COLO668 (cell line): ENCODE results near the gene LUM.
"Not testable (repeated sequence)": the region's sequence is repeated elsewhere in the genome, so short reads cannot be mapped to it uniquely, and the experiment has no call there.

ENCODE experiments used
- DNase-seq: peaks from one replicate; lab custom pipeline; 2025; ENCODE audit not compliant: unreplicated experiment; lab: John Stamatoyannopoulos, UW

LUM gene

DNA sequence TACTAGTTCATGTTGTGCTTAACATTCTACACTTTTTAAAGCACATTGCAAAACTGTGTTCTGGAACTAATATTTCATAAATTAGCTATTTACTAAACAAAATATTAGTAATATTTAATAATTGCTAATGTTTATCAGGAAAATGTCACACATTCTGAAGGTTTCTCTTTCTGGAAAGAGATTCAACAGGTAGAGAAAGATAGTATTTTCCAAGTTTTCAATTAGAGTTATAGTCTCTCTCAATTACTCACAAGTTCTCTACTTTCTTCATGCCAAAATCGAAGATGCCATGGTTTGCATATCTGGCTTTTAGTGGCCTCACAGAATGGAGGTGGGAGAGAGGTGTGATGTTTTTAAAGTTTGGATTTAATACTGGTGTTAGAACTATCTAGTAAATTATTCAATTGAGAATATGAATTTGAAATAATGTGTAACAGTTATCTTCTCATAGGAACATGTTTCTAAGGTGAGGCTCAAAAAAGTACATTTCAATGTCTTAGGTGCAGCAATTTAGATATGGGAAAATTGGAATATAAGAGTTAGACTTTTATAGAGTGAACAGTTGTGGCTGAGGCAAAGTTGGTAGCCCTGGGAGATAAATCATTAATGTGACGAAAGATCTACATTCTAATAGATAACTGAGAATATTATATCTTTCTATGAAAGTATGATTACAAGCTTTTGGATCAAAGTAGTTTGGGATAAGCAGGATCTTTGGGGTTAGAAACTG is 1.5 kb downstream of the LUM start:
- no peak for DNase-seq

DNA sequence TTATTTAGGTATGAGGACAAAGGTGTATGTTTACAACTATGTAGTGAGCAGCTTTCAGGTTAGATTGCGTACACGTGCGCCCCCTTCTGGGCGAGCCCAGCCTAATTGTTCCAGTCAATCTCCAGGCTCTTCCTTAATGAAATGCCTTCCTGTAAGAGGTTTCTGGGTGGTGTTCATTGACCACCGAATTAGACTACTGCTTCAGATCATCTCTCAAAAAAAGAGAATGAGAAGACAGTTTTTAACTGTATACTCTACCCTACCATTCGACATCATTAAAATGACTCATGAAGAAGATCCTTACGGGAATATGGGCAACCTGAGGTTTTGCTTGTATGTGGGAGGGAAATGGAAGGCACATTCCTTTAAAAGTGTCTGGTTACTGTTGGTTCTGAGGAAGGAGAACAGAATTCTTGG is 2.1 kb downstream of the LUM start:
- peak; percentile 74 for DNase-seq

DNA sequence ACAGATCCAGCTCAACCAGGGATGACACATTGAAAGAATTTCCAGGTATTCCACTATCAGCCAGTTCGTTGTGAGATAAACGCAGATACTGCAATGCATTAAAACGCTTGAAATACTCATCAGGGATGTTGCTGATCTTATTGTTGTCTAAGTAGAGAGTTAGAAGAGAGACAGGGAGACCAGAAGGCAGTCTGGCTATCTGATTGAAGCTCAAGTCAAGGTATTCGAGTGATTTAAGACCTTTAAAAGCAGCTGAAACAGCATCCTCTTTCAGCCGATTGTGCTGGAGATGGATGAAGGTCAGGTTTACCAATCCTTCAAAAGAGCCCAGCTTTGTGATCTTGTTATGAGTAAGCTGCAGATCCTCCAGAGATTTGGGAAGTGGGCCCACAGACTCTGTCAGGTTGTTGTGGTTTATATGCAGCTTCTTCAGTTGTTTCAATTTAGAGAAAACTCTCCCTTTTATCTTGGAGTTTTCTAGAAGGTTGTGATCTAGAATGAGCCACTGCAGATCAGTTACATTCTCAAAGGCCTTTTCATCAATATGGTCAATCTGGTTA is 3.0 kb downstream of the LUM start:
- DNase-seq = no peak

DNA sequence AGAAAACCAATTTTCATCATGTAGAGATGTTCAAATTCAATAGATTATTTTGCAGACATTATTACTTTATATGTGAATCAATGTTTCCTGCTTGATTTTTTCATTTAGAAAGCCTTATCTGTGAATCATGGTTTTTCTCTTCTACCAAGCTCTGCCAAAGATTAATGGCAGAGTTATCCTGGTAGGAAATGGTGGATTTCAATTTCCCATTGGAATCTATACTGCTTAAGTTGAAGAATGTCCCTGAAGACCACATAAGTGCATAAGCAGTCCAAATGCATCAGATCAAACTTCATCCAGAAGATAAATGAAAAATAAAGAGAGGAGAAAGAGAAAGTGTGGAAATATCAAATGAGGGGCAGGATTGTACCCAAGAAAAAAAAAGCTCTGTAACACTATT is 5.0 kb downstream of the LUM start:
- no peak for DNase-seq

DNA sequence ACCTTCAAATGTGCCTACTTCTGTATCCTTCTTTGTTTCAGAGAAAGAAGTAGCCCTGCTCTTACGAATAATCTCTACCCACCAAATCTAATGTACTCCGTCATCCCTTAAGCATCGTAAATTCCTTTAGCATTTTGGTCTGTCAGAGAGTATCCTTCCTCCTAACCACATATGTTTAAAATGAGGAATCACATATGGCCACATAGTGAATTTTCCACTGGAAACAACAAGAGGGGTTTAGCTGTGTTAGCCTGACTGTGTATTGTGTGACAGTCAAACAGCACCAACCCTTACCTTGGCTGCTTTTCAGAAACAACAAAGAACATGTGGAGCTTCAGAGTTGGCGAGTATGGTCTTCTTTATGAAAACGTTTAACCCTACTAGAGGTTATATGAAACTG is 5.5 kb downstream of the LUM start:
- DNase-seq = no peak

DNA sequence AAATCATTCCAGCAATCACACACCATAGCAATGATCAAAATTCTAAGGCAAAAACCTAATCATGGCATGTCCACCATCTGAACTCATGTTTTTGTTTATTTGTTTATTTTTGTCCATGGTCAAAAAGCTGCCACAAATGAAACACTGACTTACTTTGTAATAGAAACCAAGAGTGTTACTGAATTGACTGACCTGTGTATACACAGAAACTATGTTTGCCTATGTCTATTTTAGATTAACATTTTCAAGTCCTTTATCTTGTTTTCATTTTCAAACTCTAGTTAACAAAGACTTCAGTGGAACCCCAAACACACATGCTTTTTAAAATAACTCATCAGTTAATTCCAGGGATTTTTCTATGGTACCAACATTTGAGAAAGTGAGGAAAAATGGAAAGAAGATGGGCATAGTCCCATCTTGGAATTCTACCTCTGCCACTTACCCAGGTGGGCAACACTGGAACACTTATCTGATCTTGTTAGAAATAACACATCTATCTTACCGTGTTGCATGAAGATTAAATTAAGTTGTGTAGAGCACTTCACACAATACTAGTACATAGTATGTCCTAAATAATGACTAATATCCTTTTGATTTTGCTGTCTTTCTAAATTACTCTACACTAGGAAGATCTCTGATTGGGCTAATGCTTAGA is 6.4 kb downstream of the LUM start:
- no peak for DNase-seq

DNA sequence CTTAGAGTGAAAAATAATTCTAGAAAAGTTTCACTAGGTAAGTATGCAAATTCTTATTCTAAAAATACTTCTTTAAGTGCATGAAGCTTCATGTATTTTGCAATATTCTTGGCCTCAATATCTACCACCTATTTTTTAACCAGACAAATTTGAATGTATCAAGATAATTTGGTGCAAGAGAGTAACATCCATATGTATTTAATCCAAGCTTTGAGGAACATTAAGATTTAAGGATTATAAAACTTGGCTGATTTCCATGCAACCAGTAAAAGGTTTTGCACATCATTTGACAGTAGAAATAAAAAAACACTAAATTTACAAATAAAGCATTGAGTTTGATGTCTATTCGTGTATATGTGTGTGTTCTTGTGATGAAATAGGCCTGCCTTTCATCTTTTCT is 7.7 kb downstream of the LUM start:
- DNase-seq = no peak

DNA sequence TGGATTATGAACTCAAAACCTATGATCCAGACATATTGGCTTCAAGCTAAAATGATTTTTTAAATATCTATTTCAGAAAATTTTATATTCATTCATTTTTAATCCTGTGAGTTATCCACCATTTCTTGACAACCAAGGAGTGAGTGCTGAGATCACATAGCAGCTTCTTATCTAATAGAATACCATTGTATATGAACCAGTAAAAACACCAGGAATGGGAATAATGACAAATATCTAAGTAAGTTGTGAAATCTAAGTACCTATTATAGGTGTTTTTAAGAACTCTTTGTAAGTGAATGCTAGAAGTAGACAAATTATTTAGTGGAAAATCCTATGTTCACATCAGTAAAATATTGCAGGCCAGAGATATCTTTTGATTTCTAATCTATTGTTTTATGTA is 8.2 kb downstream of the LUM start:
- no peak for DNase-seq

DNA sequence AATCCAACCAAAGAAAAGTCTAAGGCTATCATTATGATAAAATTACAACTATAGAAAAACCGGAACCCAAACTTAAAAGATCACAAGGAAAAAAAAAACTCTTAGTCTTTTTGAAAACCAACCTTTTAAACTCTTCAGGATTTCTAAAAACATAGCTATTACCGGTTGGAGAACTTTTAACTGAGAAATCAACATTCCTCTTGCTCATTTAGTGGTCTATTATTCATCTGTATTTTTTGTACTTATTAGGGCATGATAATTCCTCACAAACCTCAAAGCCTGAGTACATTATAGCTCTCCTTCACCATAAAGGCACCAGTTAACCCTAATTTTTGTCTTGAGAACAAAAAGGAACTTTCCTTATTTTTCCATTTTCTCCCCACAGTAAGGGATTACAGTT is 10.4 kb downstream of the LUM start:
- DNase-seq = no peak

DNA sequence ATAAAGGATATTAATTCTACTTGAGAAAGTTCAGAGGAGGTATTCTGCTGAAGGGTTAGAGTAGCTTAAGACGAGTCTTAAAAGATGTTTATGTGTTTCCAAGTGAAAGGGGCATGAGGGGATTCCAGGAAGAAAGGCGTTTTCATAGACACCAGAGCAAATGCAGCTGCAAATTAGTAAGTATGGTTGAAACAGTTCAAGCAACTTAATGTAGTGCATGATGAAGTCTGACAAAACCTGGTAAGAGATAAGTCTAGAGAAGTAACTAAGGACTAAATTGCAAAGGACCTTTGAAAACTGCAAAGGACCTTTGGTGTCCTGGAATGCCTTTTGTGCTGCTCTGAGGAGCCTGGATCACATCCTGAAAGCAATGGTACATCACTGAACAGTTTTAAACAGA is 11.5 kb downstream of the LUM start:
- no peak for DNase-seq

DNA sequence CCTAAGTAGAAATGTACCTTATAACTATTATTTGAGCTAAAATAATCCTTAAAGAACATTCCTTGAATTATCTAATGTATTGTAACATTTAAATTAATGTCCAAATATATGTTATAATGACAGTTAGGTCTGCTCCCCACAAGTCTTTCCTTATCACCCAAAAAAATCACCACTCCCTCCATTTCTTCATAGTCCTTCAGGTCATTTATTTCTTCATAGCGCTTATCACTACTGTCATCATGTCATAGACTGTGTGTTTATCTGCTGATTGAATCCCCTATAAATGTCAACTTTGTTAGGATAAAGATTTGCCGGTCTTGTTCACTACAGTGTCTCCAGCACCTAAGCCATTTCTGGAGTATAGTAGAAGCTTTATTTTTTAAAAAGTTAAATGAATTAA is 12.0 kb downstream of the LUM start:
- no peak for DNase-seq

DNA sequence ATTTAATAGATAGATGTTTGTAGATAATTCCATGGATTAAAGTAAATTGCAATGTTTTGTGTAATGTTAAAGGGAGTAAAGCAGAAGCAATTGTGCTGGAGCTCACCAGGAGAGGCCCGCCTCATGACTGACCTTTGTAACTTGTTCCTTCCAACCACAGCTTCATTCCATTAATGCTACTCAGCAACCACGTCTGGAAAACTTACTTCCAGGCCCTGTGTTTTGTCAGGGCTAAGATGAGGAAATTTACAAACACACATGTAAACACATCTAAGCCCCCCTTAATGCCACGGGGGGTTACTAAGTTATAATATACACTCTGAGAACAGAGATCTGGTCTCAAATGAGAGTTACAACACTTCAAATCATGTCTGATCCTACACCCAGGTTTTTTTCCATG is 12.4 kb downstream of the LUM start:
- DNase-seq = no peak

DNA sequence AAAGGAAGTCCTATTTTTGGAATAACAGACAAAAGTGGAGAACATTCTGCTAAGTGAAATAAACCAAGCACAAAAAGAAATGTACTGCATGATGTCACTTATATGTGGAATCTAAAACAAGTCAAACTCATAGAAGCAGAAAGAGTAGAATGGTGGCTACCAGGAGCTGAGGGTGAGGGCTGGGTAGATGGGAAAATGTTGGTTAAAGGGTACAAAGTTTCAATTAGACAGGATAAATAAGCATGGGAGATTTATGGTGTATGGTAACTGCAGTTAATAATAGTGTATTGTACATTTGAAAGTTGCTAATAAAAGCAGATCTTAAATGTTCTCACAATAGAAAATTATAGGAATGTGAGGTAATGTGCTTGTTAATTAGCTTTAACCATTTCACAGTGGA is 12.8 kb downstream of the LUM start:
- no peak for DNase-seq

DNA sequence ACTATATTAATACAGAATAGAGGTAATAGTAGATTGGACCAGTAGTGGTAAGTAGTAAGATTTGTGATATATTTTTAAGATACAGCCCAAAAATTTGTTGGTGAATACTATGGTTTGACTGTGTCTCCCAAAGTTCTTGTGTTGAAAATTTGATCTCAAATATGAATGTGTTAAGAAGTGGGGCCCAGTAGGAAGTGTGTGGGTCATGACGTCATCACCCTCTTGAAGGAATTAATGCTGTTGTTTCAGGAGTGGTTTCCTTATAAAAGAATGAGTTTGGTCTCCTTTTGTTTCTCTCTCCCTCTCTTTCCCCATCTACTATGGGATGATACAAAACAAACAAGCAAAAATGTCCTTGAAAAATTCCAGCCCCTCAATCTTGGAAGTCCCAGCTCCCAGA is 16.3 kb downstream of the LUM start:
- no peak for DNase-seq

DNA sequence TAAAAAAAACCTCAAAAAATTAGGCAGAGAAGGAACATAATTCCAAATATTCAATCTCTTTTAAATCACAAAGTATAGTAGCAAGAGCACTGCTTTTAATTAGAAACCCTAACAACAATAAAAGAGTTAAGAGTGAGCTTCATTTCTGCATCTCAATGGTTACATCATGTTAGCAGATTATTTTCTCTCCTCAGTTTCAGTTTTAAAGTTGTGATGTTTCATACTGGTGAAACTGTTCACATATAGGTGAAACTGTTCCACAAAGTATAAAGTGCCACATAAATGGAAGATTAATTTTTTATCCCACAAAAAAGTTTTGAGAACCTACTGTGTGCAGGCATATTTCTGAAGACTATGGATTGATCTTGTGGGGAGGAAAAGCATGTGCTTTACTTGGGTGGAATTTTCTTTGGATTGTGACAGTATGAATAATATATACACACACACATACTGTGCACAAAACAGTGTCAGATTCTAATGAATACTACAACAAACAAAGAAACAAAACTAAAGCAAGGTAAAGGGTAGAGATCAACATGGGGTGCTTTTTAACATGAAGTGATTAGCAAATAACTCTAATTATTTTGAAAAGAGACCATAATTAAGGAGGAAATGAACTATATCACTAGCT is 17.1 kb downstream of the LUM start:
- no peak for DNase-seq

DNA sequence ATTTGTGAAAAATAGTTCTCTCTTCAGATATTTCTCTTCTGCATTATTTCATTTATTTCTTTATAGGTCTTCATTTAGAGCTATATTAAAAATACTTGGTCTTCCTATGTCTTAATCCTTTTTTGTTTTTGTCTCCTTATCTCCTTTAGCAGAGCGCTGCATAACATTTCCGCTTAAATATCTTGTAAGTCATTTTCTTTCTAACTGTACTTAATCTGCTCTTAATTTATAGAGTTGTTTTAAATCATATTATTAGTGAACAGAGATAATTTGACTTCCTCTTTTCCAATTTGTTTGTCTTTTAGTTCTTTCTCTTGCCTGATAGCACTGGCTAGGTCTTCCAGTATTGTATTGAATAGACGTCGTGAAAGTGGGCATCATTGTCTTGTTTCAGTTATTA is 18.0 kb downstream of the LUM start:
- no peak for DNase-seq

DNA sequence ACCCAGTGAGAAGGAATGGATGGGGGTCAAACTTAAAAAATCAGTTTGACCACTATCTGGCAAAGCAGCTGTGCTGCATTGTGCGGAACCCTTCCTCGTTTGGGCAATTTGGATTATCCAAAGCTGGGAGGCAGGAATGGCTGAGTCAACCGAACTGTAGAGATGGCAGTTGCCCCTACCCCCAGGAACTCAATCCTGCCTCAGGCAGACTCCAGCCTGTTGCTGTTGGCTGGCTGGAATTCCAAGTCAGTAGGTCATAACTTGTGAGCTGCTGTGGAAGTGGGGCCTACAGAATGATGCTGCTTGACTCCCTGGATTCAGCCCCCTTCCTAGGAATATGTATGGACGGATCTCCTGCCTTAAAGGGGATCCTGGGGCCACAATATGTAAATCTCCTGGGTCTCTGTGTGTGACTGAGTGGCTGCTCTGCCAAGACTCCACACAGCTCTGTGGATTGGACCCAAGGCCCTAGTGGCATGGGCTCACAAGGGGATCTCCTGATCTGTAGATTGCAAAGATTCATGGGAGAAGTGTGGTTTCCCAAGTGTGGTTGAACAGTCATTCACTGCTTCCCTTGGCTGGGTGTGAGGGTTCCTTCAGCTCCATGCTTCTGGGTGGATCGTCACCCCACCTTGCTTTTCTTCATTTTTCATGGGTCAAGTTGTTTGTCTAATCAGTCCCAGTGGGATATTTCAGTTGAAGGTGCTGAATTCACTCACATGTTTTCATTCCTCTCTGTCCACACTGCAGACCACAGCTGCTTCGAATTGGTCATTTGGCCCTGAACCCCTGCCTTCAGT is 19.2 kb downstream of the LUM start:
- DNase-seq = no peak

DNA sequence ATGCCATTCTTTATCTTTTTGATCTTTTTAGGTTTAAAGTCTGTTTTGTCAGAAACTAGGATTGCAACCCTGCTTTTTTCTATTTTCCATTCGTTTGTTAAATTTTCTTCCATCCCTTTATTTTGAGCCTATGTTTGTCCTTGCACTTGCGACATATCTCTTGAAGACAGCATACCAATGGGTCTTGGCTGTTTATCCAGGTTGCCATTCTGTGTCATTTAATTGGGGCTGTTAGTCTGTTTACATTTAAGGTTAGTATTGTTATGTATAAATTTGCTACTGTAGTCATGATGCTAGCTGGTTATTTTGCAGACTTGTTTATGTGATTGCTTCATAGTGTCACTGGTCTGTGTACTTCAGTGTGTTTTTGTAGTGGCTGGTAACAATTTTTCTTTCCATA is 21.3 kb downstream of the LUM start:
- DNase-seq = not testable (repeated sequence)

DNA sequence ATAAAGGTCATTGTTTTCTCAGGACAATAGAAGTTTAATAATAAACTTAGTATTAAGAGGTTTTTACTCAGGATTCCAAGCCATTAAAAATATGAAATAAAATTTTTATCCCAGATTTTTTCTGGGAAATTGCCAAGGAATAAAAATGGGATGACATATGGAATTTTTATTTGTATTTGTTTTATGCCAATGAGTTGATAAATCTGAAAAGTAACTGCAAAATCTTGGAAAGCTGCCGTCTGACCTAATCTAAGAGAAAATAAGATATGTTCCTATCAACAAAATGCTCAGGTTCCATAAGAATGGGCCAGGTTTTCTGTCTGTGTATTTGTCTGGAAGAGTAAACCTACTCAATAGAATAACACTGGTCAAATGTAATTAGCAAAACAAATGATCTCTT is 31.3 kb downstream of the LUM start:
- no peak for DNase-seq

DNA sequence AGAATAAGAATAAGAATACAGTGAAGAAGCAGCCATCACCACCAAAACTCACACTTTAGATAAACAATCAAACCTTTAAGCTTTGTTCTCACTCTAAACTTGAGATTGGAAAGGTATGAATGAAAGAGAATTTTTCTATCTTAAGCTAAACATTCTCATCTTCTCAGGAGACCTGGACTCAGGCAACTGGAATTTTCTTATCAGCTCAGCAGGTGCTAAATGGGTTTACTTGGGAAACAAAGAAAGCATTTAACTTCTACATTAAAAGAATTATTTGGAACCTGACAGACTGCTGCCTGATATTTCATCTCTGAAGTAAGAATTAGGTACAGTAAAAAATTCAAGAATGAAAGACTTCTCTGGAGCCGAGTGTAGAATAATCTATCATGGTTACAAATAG is 32.8 kb downstream of the LUM start:
- DNase-seq = no peak

DNA sequence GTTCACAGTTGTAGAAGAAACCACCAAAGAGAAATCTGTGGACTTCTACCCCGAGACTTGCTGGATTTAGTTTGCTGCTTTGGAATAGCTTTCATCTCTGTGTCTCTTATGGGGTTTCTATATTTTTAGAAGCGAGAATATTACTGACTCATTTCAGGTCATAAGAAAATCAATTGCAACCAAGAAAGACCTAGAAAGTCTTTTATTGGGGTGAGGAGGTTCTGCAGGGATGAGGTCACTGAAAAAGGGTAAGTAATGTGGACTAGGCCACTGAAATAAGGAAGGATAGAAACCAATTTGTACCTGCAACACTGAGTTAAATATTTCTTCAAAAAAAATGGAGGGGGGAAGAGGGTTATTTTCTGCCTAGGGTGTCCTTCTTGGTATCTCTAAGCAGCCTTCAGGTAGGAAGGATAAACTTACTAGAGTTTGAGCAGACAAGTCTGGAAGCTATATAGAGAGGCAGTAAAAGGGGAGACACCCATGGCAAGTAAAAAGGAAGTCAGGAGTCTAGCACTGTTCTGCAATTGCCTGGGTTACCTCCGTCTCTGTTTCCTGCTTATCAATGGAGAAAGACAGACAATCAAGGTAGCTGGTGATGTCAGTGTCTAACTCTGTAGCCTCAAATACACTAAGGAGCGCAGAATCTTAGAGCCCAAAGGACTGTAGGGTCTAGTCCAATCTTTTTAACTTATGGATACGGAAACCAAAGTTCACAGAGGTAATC is 33.9 kb downstream of the LUM start:
- DNase-seq = no peak
